Mucosa of descending colon (tissue), 3 donors: ENCODE data around the gene ITGA11. TPM values are rescaled to one million over a fixed set of nuclear protein-coding genes. Genes with fewer than 3 reads are reported as not detected.

Experiments
- ATAC-seq: fragments of 200-7000 bp; cut with Tn5 transposase; one replicate; pipeline ENCODE4 v1.9.1; 2020; ENCODE audit warnings: mild to moderate bottlenecking, moderate library complexity
- DNase-seq, 3 donors: peaks; one replicate each; pipeline ENCODE4 v3.0.0-alpha.2; 2020
- H3K36me3 ChIP-seq: fragments of 200-600 bp; one replicate; pipeline ENCODE4 v1.8.0; 2021; ENCODE audit warnings: low read depth, mild to moderate bottlenecking
- H3K4me1 ChIP-seq: fragments of 200-600 bp; one replicate; pipeline ENCODE4 v1.8.0; 2021; ENCODE audit warnings: low read depth, mild to moderate bottlenecking
- H3K4me3 ChIP-seq: fragments of 200-600 bp; one replicate; pipeline ENCODE4 v1.8.0; 2021; ENCODE audit warnings: mild to moderate bottlenecking
- H3K9me3 ChIP-seq: fragments of 200-600 bp; one replicate; pipeline ENCODE4 v1.8.0; 2021; ENCODE audit warnings: mild to moderate bottlenecking
- intact Hi-C, 2 donors: fragments of 100-400 bp; cut with DNase I in 1 of 2; cut with micrococcal nuclease in 1 of 2; formaldehyde crosslinking; loops; one replicate each; pipeline versions ENCODE4 v1.11.0 to v1.11.1; 2022; cut with DNase I, micrococcal nuclease
- total RNA-seq, 3 donors: library from RNA; stranded (reverse); fragmentation: NEBNext Ultra II Directional in 2 of 3; extraction: Animal tissue kit (Norgen Biotek cat#: 25700) in 2 of 3; gene quantifications; one replicate each; pipeline versions ENCODE4 v1.2.1 to v1.2.4, GENCODE V29; 2021 to 2023
- TF ChIP-seq, protein P1 (sequence below): fragments of 200-600 bp; IDR thresholded peaks from one replicate; pipeline ENCODE4 v1.8.0; 2022; ENCODE audit warnings: antibody characterized with exemption, mild to moderate bottlenecking
- donor health status: DM: no; HTN: no; CAD: no; lungs with moderate emphysema.
- donor health status: DM: no; HTN: no; CAD: no.
- donor health status: DM: no; HTN: yes; CAD: no.

The ITGA11 gene
- total RNA-seq, 3 donors from 2014 or later, result 1.8 to 2.4 (median 2.1) TPM

DNA sequence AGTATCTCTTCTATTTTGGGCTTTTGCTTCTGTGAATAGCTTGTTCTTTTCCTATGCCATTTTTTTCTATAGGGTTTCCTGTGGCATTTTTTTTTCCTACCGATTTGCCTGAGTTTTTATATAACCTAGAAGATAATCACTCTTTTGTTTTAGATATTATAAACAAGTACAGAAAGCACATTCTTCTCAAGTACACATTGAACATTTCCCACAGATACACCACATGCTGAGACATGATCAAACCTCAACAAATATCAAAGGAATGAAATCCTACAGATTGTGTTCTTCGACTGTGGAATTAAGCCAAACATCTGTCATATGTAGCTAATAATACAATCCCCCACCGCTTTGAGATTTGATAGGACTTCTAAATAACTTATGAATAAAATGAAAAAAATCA lies 163.6 kb downstream of the ITGA11 start:
- TF ChIP-seq, protein P1, sequence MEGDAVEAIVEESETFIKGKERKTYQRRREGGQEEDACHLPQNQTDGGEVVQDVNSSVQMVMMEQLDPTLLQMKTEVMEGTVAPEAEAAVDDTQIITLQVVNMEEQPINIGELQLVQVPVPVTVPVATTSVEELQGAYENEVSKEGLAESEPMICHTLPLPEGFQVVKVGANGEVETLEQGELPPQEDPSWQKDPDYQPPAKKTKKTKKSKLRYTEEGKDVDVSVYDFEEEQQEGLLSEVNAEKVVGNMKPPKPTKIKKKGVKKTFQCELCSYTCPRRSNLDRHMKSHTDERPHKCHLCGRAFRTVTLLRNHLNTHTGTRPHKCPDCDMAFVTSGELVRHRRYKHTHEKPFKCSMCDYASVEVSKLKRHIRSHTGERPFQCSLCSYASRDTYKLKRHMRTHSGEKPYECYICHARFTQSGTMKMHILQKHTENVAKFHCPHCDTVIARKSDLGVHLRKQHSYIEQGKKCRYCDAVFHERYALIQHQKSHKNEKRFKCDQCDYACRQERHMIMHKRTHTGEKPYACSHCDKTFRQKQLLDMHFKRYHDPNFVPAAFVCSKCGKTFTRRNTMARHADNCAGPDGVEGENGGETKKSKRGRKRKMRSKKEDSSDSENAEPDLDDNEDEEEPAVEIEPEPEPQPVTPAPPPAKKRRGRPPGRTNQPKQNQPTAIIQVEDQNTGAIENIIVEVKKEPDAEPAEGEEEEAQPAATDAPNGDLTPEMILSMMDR, result no peak
- no peaks in the 10 kb centered on the region for H3K9me3 ChIP-seq
- no peaks in the 10 kb centered on the region for H3K36me3 ChIP-seq
- DNase-seq, result no peak
- H3K4me1 ChIP-seq, result no peaks in the 10 kb centered on the region
- no peak for ATAC-seq
- intact Hi-C loops, result no loop called here
- no peak overlapping the region for H3K4me3 ChIP-seq

DNA sequence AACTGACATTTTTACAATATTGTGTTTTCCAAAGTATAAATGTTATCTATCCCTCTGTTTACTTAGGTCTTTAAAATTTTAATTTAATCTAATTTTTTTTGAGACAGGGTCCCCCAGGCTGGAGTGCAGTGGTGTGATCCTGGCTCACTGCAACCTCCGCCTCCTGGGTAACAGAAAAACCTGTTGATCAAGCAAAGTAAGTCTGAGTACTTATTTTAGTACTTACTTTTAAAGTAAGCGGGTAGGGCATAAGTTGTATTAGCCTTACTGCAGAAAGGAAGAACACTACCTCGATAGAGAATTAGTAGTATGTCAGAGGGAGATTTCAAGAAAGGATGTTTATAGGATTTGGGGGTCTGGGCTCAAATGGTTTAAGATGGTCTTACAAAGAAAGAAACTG lies 166.3 kb downstream of the ITGA11 start:
- no peaks in the 10 kb centered on the region for H3K9me3 ChIP-seq
- H3K4me1 ChIP-seq, result no peaks in the 10 kb centered on the region
- intact Hi-C loops, result no loop called here
- TF ChIP-seq, protein P1, result no peak
- H3K4me3 ChIP-seq, result no peak overlapping the region
- DNase-seq, result no peak
- H3K36me3 ChIP-seq, result no peaks in the 10 kb centered on the region
- no peak for ATAC-seq

DNA sequence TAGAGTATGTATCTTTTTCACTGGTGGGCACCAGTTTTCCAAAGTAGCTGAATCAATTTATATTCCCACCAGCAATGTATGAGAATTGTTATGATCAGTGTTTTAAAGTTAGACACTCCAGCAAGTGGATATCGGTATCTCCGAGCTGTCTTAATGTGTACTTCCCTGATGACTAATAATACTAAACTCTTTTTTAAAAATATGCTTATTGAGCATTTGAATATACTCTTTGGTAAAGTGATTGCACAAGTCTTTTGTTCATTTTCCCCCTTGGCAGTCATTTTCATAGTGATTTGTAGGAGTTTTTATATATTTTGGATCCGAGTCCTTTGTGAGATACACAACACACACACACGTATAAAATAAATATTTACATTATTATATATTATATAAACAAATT lies 166.9 kb downstream of the ITGA11 start:
- ATAC-seq, result no peak
- intact Hi-C loops, result no loop called here

DNA sequence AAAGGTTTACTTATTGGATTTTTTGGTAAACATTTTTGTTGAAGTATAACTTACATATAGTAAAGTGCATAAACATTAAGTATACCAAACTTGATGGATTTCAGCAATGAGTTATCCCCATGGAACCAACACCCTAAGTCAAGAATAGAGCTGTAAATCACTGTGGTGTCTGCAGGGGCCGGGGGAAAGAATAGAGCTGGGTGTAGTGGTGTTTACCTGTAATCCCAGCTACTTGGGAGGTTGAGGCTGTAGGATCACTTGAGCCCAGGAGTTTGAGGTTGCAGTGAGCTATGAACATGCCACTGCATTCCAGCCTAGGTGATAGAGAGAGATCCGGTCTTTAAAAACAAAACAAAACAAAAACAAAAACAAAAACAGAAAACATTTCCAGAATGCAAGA lies 167.7 kb downstream of the ITGA11 start:
- no peak for ATAC-seq
- H3K36me3 ChIP-seq, result no peaks in the 10 kb centered on the region
- H3K9me3 ChIP-seq, result no peaks in the 10 kb centered on the region
- H3K4me1 ChIP-seq, result no peaks in the 10 kb centered on the region
- H3K4me3 ChIP-seq, result no peak overlapping the region
- DNase-seq, result no peak
- intact Hi-C loops, result no loop called here
- TF ChIP-seq, protein P1, result no peak

More for the DNA sequence above, 166.9 kb downstream of the ITGA11 start:
- TF ChIP-seq, protein P1, result no peak
- Histone ChIP-seq H3K9me3 (no peaks in the 10 kb centered on the region), H3K36me3 (no peaks in the 10 kb centered on the region), H3K4me3 (no peak overlapping the region), H3K4me1 (no peaks in the 10 kb centered on the region)
- no peak for DNase-seq

DNA sequence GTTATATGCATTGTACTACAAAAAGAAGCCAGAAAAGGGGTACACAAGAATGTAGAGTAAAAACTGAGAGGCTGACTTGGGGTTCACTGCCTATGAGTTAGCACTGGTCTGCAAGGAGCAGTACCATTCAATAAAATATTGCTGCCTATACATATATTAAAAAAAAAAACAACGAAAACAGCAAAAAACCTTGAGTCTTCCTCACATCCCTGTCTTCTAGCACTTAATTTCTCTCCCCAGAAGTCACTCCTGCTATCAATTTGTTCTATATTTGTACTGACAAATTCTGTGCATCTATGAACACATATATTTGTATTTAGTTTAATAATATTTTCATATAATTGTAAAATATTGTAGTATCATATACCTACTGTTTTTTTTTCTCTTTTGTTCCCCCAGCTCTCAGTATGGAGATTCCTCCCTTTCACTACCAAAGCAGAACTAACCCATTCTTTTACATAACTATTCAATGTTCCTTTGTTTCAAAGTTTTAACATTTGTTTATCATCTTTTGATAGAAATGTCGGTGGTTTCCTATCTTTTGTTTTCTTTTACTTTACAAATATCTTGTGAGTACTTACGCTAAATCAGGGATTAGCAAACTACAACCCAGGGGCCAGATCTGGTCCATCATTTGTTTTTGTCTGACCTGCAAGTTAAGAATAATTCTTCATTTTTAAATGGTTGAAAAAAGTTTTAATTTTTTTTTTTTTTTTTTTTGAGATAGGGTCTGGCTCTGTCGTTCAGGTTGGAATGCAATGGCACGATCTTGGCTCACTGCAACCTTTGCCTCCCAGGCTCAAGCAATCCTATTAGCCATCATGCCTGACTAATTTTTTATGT lies 169.2 kb downstream of the ITGA11 start:
- Histone ChIP-seq H3K36me3 (no peaks in the 10 kb centered on the region), H3K4me3 (no peak overlapping the region), H3K9me3 (no peaks in the 10 kb centered on the region), H3K4me1 (no peaks in the 10 kb centered on the region)
- TF ChIP-seq, protein P1, result no peak
- no peak for ATAC-seq
- DNase-seq, result no peak
- intact Hi-C loops, result no loop called here
